Karpas-422 (cell line): ENCODE data around the gene C1orf226. TPM values are rescaled to one million over a fixed set of nuclear protein-coding genes. Genes with fewer than 3 reads are reported as not detected.
"Not testable (repeated sequence)": the region's sequence is repeated elsewhere in the genome, so short reads cannot be mapped to it uniquely, and the experiment has no call there.

Source experiments
- DNase-seq: peaks from one replicate; pipeline ENCODE4 v3.0.0-alpha.2; 2015
- H2AFZ ChIP-seq: fragments of 200-600 bp; sonication (generic); 2 replicates; pipeline ENCODE4 v1.6.1; 2014; ENCODE audit warnings: antibody characterized with exemption, low read length, mixed read lengths
- H3K27ac ChIP-seq: fragments of 200-600 bp; sonication (generic); 2 replicates; pipeline ENCODE4 v1.5.1; 2014; ENCODE audit warnings: mild to moderate bottlenecking, low read length, moderate library complexity
- H3K27me3 ChIP-seq: fragments of 200-600 bp; sonication (generic); 2 replicates; pipeline ENCODE4 v1.6.1; 2014; ENCODE audit warnings: low read length, mixed read lengths
- H3K36me3 ChIP-seq: fragments of 200-600 bp; sonication (generic); 2 replicates; pipeline ENCODE4 v1.6.1; 2014; ENCODE audit warnings: low read length, mixed read lengths; ENCODE audit not compliant: insufficient read depth
- H3K4me1 ChIP-seq: fragments of 200-600 bp; sonication (generic); 2 replicates; pipeline ENCODE4 v1.6.1; 2014; ENCODE audit warnings: mild to moderate bottlenecking, low read length, mixed read lengths
- H3K4me2 ChIP-seq: fragments of 200-600 bp; sonication (generic); 2 replicates; pipeline ENCODE4 v1.6.1; 2014; ENCODE audit warnings: low read length, low read depth, mild to moderate bottlenecking; ENCODE audit not compliant: poor library complexity, severe bottlenecking
- H3K4me3 ChIP-seq: fragments of 200-600 bp; sonication (generic); 2 replicates; pipeline ENCODE4 v1.5.1; 2014; ENCODE audit warnings: mild to moderate bottlenecking, antibody characterized with exemption, low read length, mixed read lengths
- H3K79me2 ChIP-seq: fragments of 200-600 bp; sonication (generic); 2 replicates; pipeline ENCODE4 v1.6.1; 2014; ENCODE audit warnings: mild to moderate bottlenecking, low read length, mixed read lengths
- H3K9ac ChIP-seq: fragments of 200-600 bp; sonication (generic); 2 replicates; pipeline ENCODE4 v1.6.0; 2014; ENCODE audit warnings: low read length
- H3K9me2 ChIP-seq: fragments of 200-600 bp; sonication (generic), shearing (Covaris generic); replicated peaks from 2 replicates; pipeline ENCODE4 v1.6.0; 2014; ENCODE audit warnings: mild to moderate bottlenecking, low read length, moderate library complexity; ENCODE audit not compliant: insufficient read depth
- H3K9me3 ChIP-seq: fragments of 300-700, 200-600 bp; sonication (generic); 2 replicates; pipeline ENCODE4 v1.6.1; 2014; ENCODE audit warnings: low read length, mixed read lengths
- H4K20me1 ChIP-seq: fragments of 200-600 bp; sonication (generic); 2 replicates; pipeline ENCODE4 v1.6.1; 2014; ENCODE audit warnings: mild to moderate bottlenecking, antibody characterized with exemption, low read length, low read depth; ENCODE audit not compliant: insufficient read depth
- total RNA-seq: library from RNA; depleted of rRNA; stranded (reverse); fragments of >200 nt; shearing (Covaris generic); gene quantifications from 2 replicates; pipeline ENCODE4 v1.2.3, GENCODE V29; 2014; ENCODE audit warnings: low replicate concordance

C1orf226 gene
- total RNA-seq, 1 experiment from 2014 or later, result not detected

- Histone ChIP-seq H3K4me3 (no peak within 1 kb of the TSS), H3K9me2 (no peaks in the 10 kb centered on the region), H3K36me3 (no peaks in the 10 kb centered on the region), H3K27me3 (no peaks in the 10 kb centered on the region), H3K9ac (no peak within 1 kb of the TSS), H3K27ac (no peak within 1 kb of the TSS), H2AFZ (no peak within 1 kb of the TSS), H3K9me3 (no peaks in the 10 kb centered on the region), H4K20me1 (no peaks in the 10 kb centered on the region), H3K4me1 (no peaks in the 10 kb centered on the region), H3K79me2 (no peaks in the 10 kb centered on the region), H3K4me2 (no peak within 1 kb of the TSS)
- DNase-seq, result no peak
These were observed 30.5 kb downstream of the C1orf226 start, which contains the start of gene SH2D1B for GRCh38 chr1:162412002-162412401. Gene SH2D1B, minus strand, starts transcription at chr1:162412136. Its CDS starts 120 bp downstream, at chr1:162412016.

- H3K9me2 ChIP-seq, result no peaks in the 10 kb centered on the region
- H3K27ac ChIP-seq, result no peak overlapping the region
- no peaks in the 10 kb centered on the region for H3K9me3 ChIP-seq
- DNase-seq, result no peak
- H3K27me3 ChIP-seq, result no peaks in the 10 kb centered on the region
- no peak overlapping the region for H3K4me2 ChIP-seq
- no peaks in the 10 kb centered on the region for H3K79me2 ChIP-seq
- no peaks in the 10 kb centered on the region for H3K4me1 ChIP-seq
- no peaks in the 10 kb centered on the region for H3K36me3 ChIP-seq
- H2AFZ ChIP-seq, result no peak overlapping the region
- no peak overlapping the region for H3K9ac ChIP-seq
- no peak overlapping the region for H3K4me3 ChIP-seq
- no peaks in the 10 kb centered on the region for H4K20me1 ChIP-seq
These were observed 34.7 kb downstream of the C1orf226 start for GRCh38 chr1:162416215-162416614.

GRCh38 chr1:162416909-162417308, 35.4 kb downstream of the C1orf226 start:
- no peak for DNase-seq
- Histone ChIP-seq H3K9ac (no peak overlapping the region), H4K20me1 (no peaks in the 10 kb centered on the region), H3K27me3 (no peaks in the 10 kb centered on the region), H3K4me3 (no peak overlapping the region), H3K9me3 (no peaks in the 10 kb centered on the region), H3K79me2 (no peaks in the 10 kb centered on the region), H3K36me3 (no peaks in the 10 kb centered on the region), H2AFZ (no peak overlapping the region), H3K4me2 (no peak overlapping the region), H3K9me2 (no peaks in the 10 kb centered on the region), H3K4me1 (no peaks in the 10 kb centered on the region), H3K27ac (no peak overlapping the region)

GRCh38 chr1:162417650-162418049, 36.1 kb downstream of the C1orf226 start:
- no peaks in the 10 kb centered on the region for H3K9me3 ChIP-seq
- no peaks in the 10 kb centered on the region for H3K27me3 ChIP-seq
- H3K4me2 ChIP-seq, result no peak overlapping the region
- H3K9me2 ChIP-seq, result no peaks in the 10 kb centered on the region
- H2AFZ ChIP-seq, result no peak overlapping the region
- H3K4me1 ChIP-seq, result peaks cover under 1% of the 10 kb centered on the region; the same call in 1 of the 2 replicates
- no peak overlapping the region for H3K27ac ChIP-seq
- H3K9ac ChIP-seq, result no peak overlapping the region
- H3K79me2 ChIP-seq, result no peaks in the 10 kb centered on the region
- no peak overlapping the region for H3K4me3 ChIP-seq
- no peaks in the 10 kb centered on the region for H4K20me1 ChIP-seq
- H3K36me3 ChIP-seq, result no peaks in the 10 kb centered on the region
- no peak for DNase-seq

GRCh38 chr1:162418584-162418983, 37.1 kb downstream of the C1orf226 start:
- H3K27ac ChIP-seq, H3K36me3 ChIP-seq, H3K9me3 ChIP-seq, H3K9me2 ChIP-seq, H2AFZ ChIP-seq, H3K4me3 ChIP-seq, H3K4me1 ChIP-seq, H3K9ac ChIP-seq, H4K20me1 ChIP-seq, H3K4me2 ChIP-seq, DNase-seq, H3K27me3 ChIP-seq, H3K79me2 ChIP-seq: not testable (repeated sequence)

- H2AFZ ChIP-seq, H3K9me2 ChIP-seq, H3K27me3 ChIP-seq, H4K20me1 ChIP-seq, H3K79me2 ChIP-seq, H3K27ac ChIP-seq, H3K9ac ChIP-seq, H3K9me3 ChIP-seq, H3K4me3 ChIP-seq, H3K36me3 ChIP-seq, H3K4me2 ChIP-seq, DNase-seq: not testable (repeated sequence)
- peaks cover 17% of the 10 kb centered on the region for H3K4me1 ChIP-seq
These were observed 38.0 kb downstream of the C1orf226 start for GRCh38 chr1:162419450-162419931.

- no peaks in the 10 kb centered on the region for H3K9me2 ChIP-seq
- no peak overlapping the region for H3K4me3 ChIP-seq
- no peak overlapping the region for H3K9ac ChIP-seq
- no peak overlapping the region for H3K4me2 ChIP-seq
- H2AFZ ChIP-seq, result no peak overlapping the region
- no peak overlapping the region for H3K27ac ChIP-seq
- no peaks in the 10 kb centered on the region for H4K20me1 ChIP-seq
- H3K27me3 ChIP-seq, result no peaks in the 10 kb centered on the region
- no peaks in the 10 kb centered on the region for H3K79me2 ChIP-seq
- H3K36me3 ChIP-seq, result no peaks in the 10 kb centered on the region
- H3K4me1 ChIP-seq, result peaks cover 22% of the 10 kb centered on the region
- DNase-seq, result no peak
- H3K9me3 ChIP-seq, result no peaks in the 10 kb centered on the region
These were observed 38.6 kb downstream of the C1orf226 start for GRCh38 chr1:162420120-162420519.

GRCh38 chr1:162421258-162422164, 40.0 kb downstream of the C1orf226 start:
- Histone ChIP-seq H3K4me1 (peaks cover 22% of the 10 kb centered on the region), H3K36me3 (no peaks in the 10 kb centered on the region), H3K9me2 (no peaks in the 10 kb centered on the region), H3K79me2 (no peaks in the 10 kb centered on the region), H3K9me3 (no peaks in the 10 kb centered on the region), H3K27me3 (no peaks in the 10 kb centered on the region), H3K4me2 (no peak overlapping the region), H2AFZ (no peak overlapping the region), H3K4me3 (no peak overlapping the region), H3K27ac (no peak overlapping the region), H3K9ac (no peak overlapping the region), H4K20me1 (no peaks in the 10 kb centered on the region)
- DNase-seq, result no peak
